HG03575 (cell line): ENCODE measurements around the gene BTRC.

ENCODE experiments used
- ATAC-seq: cut with Tn5 transposase; IDR thresholded peaks from one replicate; pipeline ENCODE4 v1.9.1; 2021; ENCODE audit not compliant: unreplicated experiment, insufficient number of reproducible peaks, low FRiP score; ENCODE audit errors: extremely low read depth

The BTRC gene

DNA sequence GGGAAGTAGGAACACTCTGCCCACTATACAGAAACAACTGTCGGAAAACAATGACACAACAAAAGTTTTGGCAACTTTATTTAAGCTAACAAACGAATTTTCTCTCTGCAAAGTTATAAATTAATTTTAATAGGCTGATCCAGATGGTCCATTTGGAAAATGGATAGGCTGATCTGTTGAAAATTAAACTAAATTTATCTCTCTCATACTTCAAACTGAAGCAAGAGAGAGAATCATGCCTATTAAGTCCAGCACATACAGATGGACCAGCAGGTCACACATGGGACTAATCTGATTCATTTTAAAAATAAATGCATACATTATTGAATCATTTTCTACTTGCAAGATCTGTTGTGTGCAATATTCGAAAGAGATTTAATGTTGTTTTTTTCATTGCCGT is 110.1 kb downstream of the BTRC start:
- ATAC-seq = no peak

DNA sequence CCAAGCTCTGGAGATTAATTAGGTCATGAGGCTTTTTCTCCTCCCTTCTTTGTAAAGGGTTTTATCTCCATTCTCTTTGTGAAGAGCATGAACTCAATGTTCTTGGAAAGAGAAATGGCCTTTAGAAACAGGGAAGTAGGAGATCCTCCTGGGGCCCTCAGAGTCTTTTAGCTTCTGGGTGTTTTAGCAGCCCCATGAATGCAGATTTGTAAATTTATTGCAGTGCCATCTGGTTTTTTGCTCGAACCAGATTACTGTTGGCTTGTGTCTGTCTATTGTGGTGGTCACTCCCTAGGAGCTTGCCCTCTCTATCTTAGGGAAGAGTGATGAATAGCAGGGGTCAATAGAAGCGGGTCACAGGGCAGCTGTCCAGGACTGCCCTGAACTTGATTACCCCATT is 110.6 kb downstream of the BTRC start:
- no peak for ATAC-seq

GRCh38 chr10:101466016-101466912 is 112.3 kb downstream of the BTRC start:
- ATAC-seq = no peak

GRCh38 chr10:101467286-101467770 is 113.4 kb downstream of the BTRC start:
- no peak for ATAC-seq

- no peak for ATAC-seq
Measured at GRCh38 chr10:101468159-101468558, 114.2 kb downstream of the BTRC start.

- ATAC-seq = no peak
Measured at GRCh38 chr10:101476383-101476782, 122.4 kb downstream of the BTRC start.

DNA sequence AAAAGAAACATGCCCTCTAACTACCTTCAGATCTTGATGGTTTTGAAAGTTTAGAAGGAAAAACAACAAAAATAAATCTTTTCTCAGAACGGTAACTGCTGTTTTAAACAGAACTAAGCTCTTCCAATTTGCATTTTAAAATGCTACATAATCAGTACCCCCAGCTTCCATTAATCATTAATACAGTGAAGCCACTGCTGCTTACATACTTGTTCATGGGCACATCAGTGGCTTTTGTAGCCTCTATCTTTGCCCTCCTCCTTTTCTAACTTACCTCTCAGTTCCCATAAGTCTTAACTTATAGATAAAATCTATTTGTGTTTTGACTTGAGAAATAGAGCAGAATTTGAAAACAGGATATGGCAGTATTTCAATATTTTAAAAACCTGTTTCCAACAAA is 125.0 kb downstream of the BTRC start:
- no peak for ATAC-seq

DNA sequence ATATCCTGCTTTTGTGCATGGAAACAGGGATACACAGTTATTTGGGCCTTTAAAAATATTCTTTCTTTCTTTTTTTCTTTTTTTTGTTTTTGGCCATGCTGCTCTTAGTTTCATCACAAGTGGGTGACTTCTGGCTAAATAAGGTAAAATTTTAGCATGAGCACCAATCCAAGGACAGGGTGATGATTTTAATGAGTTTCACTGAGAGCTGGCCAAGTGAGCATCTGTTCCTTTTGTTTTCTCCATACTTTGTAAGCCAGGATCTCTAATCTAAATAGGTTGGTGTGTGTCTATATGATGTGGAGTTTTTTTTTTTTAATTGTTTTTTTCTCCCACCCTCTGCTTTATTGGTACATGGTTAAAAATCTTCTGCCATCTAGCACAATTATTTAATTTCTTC is 127.3 kb downstream of the BTRC start:
- no peak for ATAC-seq

DNA sequence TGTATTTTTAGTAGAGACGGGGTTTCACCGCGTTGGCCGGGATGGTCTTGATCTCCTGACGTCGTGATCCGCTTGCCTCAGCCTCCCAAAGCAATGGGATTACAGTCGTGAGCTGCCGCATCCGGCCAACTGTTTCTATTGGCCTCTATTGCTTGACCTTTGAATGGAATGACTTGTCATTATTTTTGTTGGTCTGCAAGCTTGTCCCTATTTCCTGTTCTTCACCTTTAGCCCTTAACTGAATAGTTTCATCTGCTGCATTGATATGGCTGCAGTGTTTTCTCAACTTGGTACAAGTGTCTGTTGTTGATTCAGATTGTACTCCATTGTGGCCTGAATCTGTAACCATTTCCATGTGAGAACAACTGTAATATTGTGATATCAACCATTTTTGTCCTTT is 128.6 kb downstream of the BTRC start:
- no peak for ATAC-seq

- no peak for ATAC-seq
Measured at GRCh38 chr10:101484175-101484745, 130.3 kb downstream of the BTRC start.

GRCh38 chr10:101485207-101485606 is 131.2 kb downstream of the BTRC start:
- ATAC-seq = no peak

GRCh38 chr10:101485681-101486554 is 132.0 kb downstream of the BTRC start:
- no peak for ATAC-seq

DNA sequence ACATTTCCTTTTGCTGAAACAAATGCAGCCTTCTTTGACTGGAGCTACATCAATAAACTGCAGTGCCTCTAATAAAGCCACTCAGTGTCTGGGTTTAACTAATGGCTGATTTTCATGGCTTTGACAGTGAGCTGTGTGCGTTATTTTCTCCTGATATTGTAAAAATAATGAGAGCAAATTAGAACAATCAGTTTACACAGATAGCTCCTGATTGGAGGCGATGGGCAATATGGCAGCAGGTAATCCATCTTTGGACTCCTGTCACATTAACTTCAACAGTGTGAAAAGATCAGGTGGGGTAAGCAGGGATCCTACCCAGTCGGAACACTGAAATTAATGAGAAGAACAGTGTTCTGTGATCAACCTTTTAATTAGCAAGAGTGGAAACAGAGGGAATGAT is 133.4 kb downstream of the BTRC start:
- ATAC-seq = no peak

DNA sequence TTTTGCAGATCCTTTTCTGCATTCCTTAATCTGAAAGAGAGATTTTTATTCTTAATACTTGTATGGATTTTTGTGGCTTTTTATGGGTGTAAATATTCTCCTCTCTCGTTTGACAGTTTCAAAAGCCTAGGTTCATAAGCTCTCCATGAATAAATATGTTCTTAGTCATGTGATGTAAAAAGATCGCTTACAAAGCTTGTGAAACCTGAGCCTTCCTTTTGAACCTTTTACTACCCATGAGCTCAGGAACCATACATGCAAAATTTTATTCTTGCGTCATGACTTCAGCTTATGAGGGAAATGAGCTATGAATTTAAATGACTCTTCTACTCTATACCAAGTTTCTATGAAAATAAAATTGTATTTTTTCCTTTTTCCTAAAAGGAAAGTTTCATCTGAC is 135.4 kb downstream of the BTRC start:
- no peak for ATAC-seq

DNA sequence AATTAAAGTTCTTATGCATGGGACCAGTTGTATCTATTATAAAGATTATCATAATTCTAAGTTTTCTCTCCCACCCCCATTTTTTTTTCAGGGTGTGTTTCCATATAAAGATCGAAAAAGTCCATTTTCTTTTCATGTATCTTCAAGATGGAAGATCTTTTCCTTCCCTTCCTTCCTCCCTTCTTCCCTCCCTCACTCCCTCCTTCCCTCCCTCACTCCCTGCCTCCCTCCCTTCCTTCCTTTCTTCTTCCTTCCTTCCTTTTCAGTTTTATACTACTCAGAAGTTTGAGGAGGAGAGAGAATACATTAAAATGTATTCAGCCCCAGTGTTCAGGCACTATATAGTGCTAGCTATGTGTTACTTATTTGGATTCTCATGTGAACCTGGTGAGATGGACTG is 136.1 kb downstream of the BTRC start:
- no peak for ATAC-seq

GRCh38 chr10:101492205-101492604 is 138.2 kb downstream of the BTRC start:
- no peak for ATAC-seq

GRCh38 chr10:101492814-101493213 is 138.8 kb downstream of the BTRC start:
- ATAC-seq = no peak

DNA sequence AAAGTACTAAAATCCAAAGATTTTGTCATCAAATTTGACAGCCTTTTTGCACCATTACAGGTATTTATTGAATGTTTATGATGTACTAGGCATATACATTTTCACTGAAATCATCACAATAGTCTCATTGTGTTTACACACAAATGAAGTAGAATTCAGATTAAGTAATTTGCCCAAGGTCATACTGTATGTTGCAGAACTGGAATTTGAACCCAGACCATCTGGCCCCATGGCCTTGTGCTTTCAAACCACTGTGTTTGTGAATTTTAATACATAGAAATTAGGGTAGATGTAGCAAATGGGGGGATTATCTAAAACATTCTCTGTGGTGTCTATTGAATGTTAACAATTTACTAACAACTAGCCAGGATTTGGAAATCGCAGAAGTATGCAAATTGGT is 139.3 kb downstream of the BTRC start:
- no peak for ATAC-seq

GRCh38 chr10:101493782-101494281 is 139.9 kb downstream of the BTRC start:
- ATAC-seq = no peak
